UCSD-AML1 (cell line): ENCODE data around the gene ZNF101.
A peak's percentile ranks its signal among the peaks of the same experiment; 100 is the strongest.

Experiments
- DNase-seq: peaks from one replicate; lab custom pipeline; 2025; ENCODE audit not compliant: unreplicated experiment; lab: John Stamatoyannopoulos, UW

Gene ZNF101

GRCh38 chr19:19710506-19710905 is 41.9 kb downstream of the ZNF101 start:
- no peak for DNase-seq

GRCh38 chr19:19711306-19711933 is 42.8 kb downstream of the ZNF101 start:
- no peak for DNase-seq

GRCh38 chr19:19711934-19712828 is 43.5 kb downstream of the ZNF101 start:
- no peak for DNase-seq

GRCh38 chr19:19719798-19720197 is 51.2 kb downstream of the ZNF101 start:
- no peak for DNase-seq

- DNase-seq: no peak
Observed at GRCh38 chr19:19721896-19722295, 53.3 kb downstream of the ZNF101 start.

GRCh38 chr19:19732579-19733501 is 64.2 kb downstream of the ZNF101 start, which contains the start of gene ZNF14:
ZNF14 (minus strand) TSS chr19:19733112; CDS start chr19:19732958, 154 bp downstream.
- DNase-seq: peak; percentile 89
